WERI-Rb-1 (cell line): ENCODE measurements around the gene PPP1R27.

Source experiments
- DNase-seq: peaks from one replicate; pipeline ENCODE4 v3.0.0-alpha.2; 2020
- H3K27ac ChIP-seq: fragments of 250-450 bp; sonication (Bioruptor Pico); 2 replicates; pipeline ENCODE4 v1.5.1; 2020; ENCODE audit warnings: mild to moderate bottlenecking, moderate library complexity
- H3K27me3 ChIP-seq: fragments of 250-450 bp; sonication (Bioruptor Pico); 2 replicates; pipeline ENCODE4 v1.5.1; 2021; ENCODE audit warnings: mild to moderate bottlenecking, low read depth, moderate library complexity; ENCODE audit not compliant: insufficient read depth, severe bottlenecking
- H3K36me3 ChIP-seq: fragments of 250-450 bp; sonication (Bioruptor Pico); 2 replicates; pipeline ENCODE4 v1.5.1; 2020; ENCODE audit warnings: mild to moderate bottlenecking, moderate library complexity
- H3K4me3 ChIP-seq: 2 replicates; pipeline ENCODE4 v1.5.1; 2011; ENCODE audit warnings: low read depth, mild to moderate bottlenecking, control low read depth, low read length
- H3K9me3 ChIP-seq: fragments of 250-450 bp; sonication (Bioruptor Pico); 2 replicates; pipeline ENCODE4 v1.5.1; 2021; ENCODE audit warnings: mild to moderate bottlenecking, moderate library complexity; ENCODE audit not compliant: severe bottlenecking
- CTCF ChIP-seq: IDR thresholded peaks from 2 replicates; pipeline ENCODE4 v1.5.1; 2011; ENCODE audit warnings: low read depth, mild to moderate bottlenecking, control low read depth, inconsistent platforms, low read length

Gene PPP1R27

GRCh38 chr17:81828656-81829055 is 6.2 kb downstream of the PPP1R27 start:
- DNase-seq = no peak
- TF ChIP-seq CTCF = no peak
- Histone ChIP-seq H3K9me3 (no peaks in the 10 kb centered on the region), H3K27ac (no peak overlapping the region), H3K27me3 (no peaks in the 10 kb centered on the region), H3K4me3 (no peak overlapping the region), H3K36me3 (peaks cover 19% of the 10 kb centered on the region)

GRCh38 chr17:81825841-81826466 is 8.9 kb downstream of the PPP1R27 start:
- peak; percentile 56 for DNase-seq
- Histone ChIP-seq H3K36me3 (peaks cover 23% of the 10 kb centered on the region), H3K9me3 (no peaks in the 10 kb centered on the region), H3K4me3 (no peak overlapping the region), H3K27ac (no peak overlapping the region), H3K27me3 (no peaks in the 10 kb centered on the region)
- TF ChIP-seq CTCF = peak; percentile 75

- no peak for DNase-seq
- TF ChIP-seq CTCF = no peak
- Histone ChIP-seq H3K27me3 (no peaks in the 10 kb centered on the region), H3K27ac (no peak overlapping the region; the same call in 1 of the 2 replicates), H3K4me3 (no peak overlapping the region), H3K9me3 (no peaks in the 10 kb centered on the region), H3K36me3 (peaks cover 18% of the 10 kb centered on the region)
Observed at GRCh38 chr17:81824595-81824994, 10.3 kb downstream of the PPP1R27 start.

GRCh38 chr17:81823820-81824550 is 10.9 kb downstream of the PPP1R27 start:
- Histone ChIP-seq H3K27me3 (no peaks in the 10 kb centered on the region), H3K9me3 (no peaks in the 10 kb centered on the region), H3K27ac (peak overlapping the region; percentile 40), H3K36me3 (peaks cover 18% of the 10 kb centered on the region), H3K4me3 (no peak overlapping the region)
- TF ChIP-seq CTCF = no peak
- peak; percentile 68 for DNase-seq

- no peak for TF ChIP-seq CTCF
- H3K27me3 ChIP-seq = no peaks in the 10 kb centered on the region
- no peaks in the 10 kb centered on the region for H3K9me3 ChIP-seq
- DNase-seq = no peak
- peak overlapping the region; percentile 40; the same call in 1 of the 2 replicates for H3K27ac ChIP-seq
- no peak overlapping the region for H3K4me3 ChIP-seq
- H3K36me3 ChIP-seq = peaks cover 18% of the 10 kb centered on the region
Observed at GRCh38 chr17:81822996-81823819, 11.6 kb downstream of the PPP1R27 start.
